HEK293 (cell line): Measurements from ENCODE around the gene ARF5.

ENCODE experiments used
- GFI1B ChIP-seq: fragments of 450-650 bp; formaldehyde crosslinking; IDR thresholded peaks from 2 replicates; pipeline ENCODE4 v1.5.1; 2016; ENCODE audit warnings: missing biosample characterization, missing genetic modification characterization
- KLF10 ChIP-seq: fragments of 450-650 bp; IDR thresholded peaks from 2 replicates; pipeline ENCODE4 v1.5.1; 2018; ENCODE audit warnings: missing biosample characterization, mild to moderate bottlenecking, missing genetic modification characterization
- REPIN1 ChIP-seq: fragments of 450-650 bp; formaldehyde crosslinking; IDR thresholded peaks from 2 replicates; pipeline ENCODE4 v1.5.1; 2017; ENCODE audit warnings: missing biosample characterization, missing genetic modification characterization, low read depth
- ZNF24 ChIP-seq: fragments of 450-650 bp; formaldehyde crosslinking; IDR thresholded peaks from 2 replicates; pipeline ENCODE4 v1.5.1; 2016; ENCODE audit warnings: missing biosample characterization, missing genetic modification characterization
- ZNF274 ChIP-seq, 2 experiments: fragments of 200-500 bp in 1 of 2; fragments of 450-650 bp in 1 of 2; sonication (Bioruptor generic) in 1 of 2; formaldehyde crosslinking in 1 of 2; IDR thresholded peaks; 2 replicates each; pipeline versions ENCODE4 v1.5.1 to v1.6.1; 2014 to 2016; ENCODE audit warnings: borderline replicate concordance in 1 of 2, inconsistent platforms in 1 of 2, low read length in 1 of 2, missing biosample characterization in 1 of 2, missing genetic modification characterization in 1 of 2
- ZNF311 ChIP-seq: fragments of 450-650 bp; formaldehyde crosslinking; IDR thresholded peaks from 2 replicates; pipeline ENCODE4 v1.5.1; 2017; ENCODE audit warnings: missing biosample characterization, missing genetic modification characterization, borderline replicate concordance
- ZNF488 ChIP-seq: fragments of 450-650 bp; formaldehyde crosslinking; IDR thresholded peaks from 2 replicates; pipeline ENCODE4 v1.5.1; 2016; ENCODE audit warnings: missing biosample characterization, missing genetic modification characterization
- ZNF561 ChIP-seq: fragments of 450-650 bp; IDR thresholded peaks from 2 replicates; pipeline ENCODE4 v1.5.1; 2018; ENCODE audit warnings: missing biosample characterization, missing genetic modification characterization, borderline replicate concordance
- TF ChIP-seq, protein P1 (sequence below): fragments of 450-650 bp; formaldehyde crosslinking; IDR thresholded peaks from 2 replicates; pipeline ENCODE4 v1.5.1; 2016; ENCODE audit warnings: missing biosample characterization, missing genetic modification characterization

DNA sequence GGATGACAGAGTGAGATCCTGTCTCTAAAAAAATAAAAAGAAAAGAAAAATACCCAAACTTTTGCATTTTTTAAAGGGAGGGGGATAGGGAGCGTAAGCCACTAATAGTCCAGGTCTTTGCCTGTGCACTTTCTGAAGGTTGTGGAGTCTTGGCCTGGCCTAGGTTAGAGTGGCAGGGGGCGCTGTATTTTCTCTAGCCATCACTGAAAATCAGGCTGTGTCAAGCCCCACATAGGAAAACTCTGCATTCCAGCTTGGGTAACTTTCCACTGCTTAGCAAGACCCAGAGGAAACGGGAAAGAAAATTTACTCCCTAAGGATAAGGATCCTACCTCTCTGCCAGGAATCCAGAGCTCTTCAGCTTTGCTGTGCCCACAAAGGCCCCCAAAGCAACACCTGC, 40.2 kb downstream of the ARF5 start:
- no peak for TF ChIP-seq ZNF24
- TF ChIP-seq, protein P1, sequence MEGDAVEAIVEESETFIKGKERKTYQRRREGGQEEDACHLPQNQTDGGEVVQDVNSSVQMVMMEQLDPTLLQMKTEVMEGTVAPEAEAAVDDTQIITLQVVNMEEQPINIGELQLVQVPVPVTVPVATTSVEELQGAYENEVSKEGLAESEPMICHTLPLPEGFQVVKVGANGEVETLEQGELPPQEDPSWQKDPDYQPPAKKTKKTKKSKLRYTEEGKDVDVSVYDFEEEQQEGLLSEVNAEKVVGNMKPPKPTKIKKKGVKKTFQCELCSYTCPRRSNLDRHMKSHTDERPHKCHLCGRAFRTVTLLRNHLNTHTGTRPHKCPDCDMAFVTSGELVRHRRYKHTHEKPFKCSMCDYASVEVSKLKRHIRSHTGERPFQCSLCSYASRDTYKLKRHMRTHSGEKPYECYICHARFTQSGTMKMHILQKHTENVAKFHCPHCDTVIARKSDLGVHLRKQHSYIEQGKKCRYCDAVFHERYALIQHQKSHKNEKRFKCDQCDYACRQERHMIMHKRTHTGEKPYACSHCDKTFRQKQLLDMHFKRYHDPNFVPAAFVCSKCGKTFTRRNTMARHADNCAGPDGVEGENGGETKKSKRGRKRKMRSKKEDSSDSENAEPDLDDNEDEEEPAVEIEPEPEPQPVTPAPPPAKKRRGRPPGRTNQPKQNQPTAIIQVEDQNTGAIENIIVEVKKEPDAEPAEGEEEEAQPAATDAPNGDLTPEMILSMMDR (tag by site-specific recombination), result no peak
- no peak for TF ChIP-seq REPIN1 (tag by site-specific recombination)
- TF ChIP-seq KLF10, result no peak
- TF ChIP-seq ZNF274 (IDR thresholded peaks at IDR 0.05; ENCODE audit: low read length), result no peak
- TF ChIP-seq ZNF274 (tag by site-specific recombination; IDR thresholded peaks at IDR 0.05; ENCODE audit: borderline replicate concordance), result no peak
- no peak for TF ChIP-seq ZNF311 (tag by site-specific recombination)
- no peak for TF ChIP-seq GFI1B
- no peak for TF ChIP-seq ZNF488
- TF ChIP-seq ZNF561 (tag by site-specific recombination), result no peak
